Aorta (tissue), 5 donors: ENCODE results near the gene TEAD1. TPM values are rescaled to one million over a fixed set of nuclear protein-coding genes. Genes with fewer than 3 reads are reported as not detected.

ENCODE experiments used
- ATAC-seq: fragments of 200-7000 bp; cut with Tn5 transposase; one replicate; pipeline ENCODE4 v1.9.1; 2022; ENCODE audit warnings: moderate library complexity; ENCODE audit not compliant: low FRiP score
- DNase-seq, 2 donors: peaks; one replicate each; pipeline ENCODE4 v3.0.0-alpha.2; 2020
- H3K27ac ChIP-seq, 2 donors: one replicate each; pipeline ENCODE4 v1.5.1; 2013; ENCODE audit warnings: low read length in 2 of 2, mild to moderate bottlenecking in 2 of 2, moderate library complexity in 2 of 2, control low read depth in 1 of 2, inconsistent platforms in 1 of 2, low read depth in 1 of 2
- H3K27me3 ChIP-seq, 2 donors: one replicate each; pipeline ENCODE4 v1.6.1; 2013; ENCODE audit warnings: control low read depth in 1 of 2, low read length in 1 of 2, mild to moderate bottlenecking in 1 of 2, moderate library complexity in 1 of 2; ENCODE audit not compliant: insufficient read depth in 2 of 2, control insufficient read depth in 1 of 2
- H3K36me3 ChIP-seq, 2 donors: one replicate each; pipeline ENCODE4 v1.6.1; 2013; ENCODE audit warnings: control low read depth in 1 of 2, low read length in 1 of 2, mild to moderate bottlenecking in 1 of 2; ENCODE audit not compliant: insufficient read depth in 2 of 2, control insufficient read depth in 1 of 2
- H3K4me1 ChIP-seq, 2 donors: one replicate each; pipeline ENCODE4 v1.6.1; 2013; ENCODE audit warnings: low read length in 2 of 2, control low read depth in 1 of 2, mild to moderate bottlenecking in 1 of 2, moderate library complexity in 1 of 2; ENCODE audit not compliant: insufficient read depth in 2 of 2, control insufficient read depth in 1 of 2
- H3K4me3 ChIP-seq, 2 donors: one replicate each; pipeline ENCODE4 v1.5.1; 2013; ENCODE audit warnings: low read length in 2 of 2, control low read depth in 1 of 2, mild to moderate bottlenecking in 1 of 2
- H3K9me3 ChIP-seq: one replicate; pipeline ENCODE4 v1.6.1; 2013; ENCODE audit warnings: mild to moderate bottlenecking, low read length; ENCODE audit not compliant: control insufficient read depth
- WGBS, 2 donors: extraction: QIAGEN DNeasy Blood & Tissue Kit; methylation state at CpG; one replicate each; pipeline ENCODE4 v1.1.7; 2013; 5-methylcytosine and 5-hydroxymethylcytosine counted together
- intact Hi-C, 2 donors: fragments of 100-400 bp; cut with DNase I; formaldehyde crosslinking; loops; one replicate each; pipeline versions ENCODE4 v1.14.2 to v1.15.0; 2022
- polyA plus RNA-seq, 2 donors: library from polyadenylated mRNA; stranded (reverse); fragments of 200-250 nt; gene quantifications; one replicate each; pipeline ENCODE4 v1.2.3, GENCODE V29; 2013
- total RNA-seq, 2 donors: library from RNA; stranded (reverse); fragmentation: NEBNext Ultra II Directional; extraction: Animal tissue kit (Norgen Biotek cat#: 25700); gene quantifications; one replicate each; pipeline ENCODE4 v1.2.1, GENCODE V29; 2021
- donor health status: healthy with polysubstance abuse.
- donor health status: Bipolar disorder and iron deficiency.
- donor health status: DM: no; HTN: no; CAD: no.
- donor health status: DM: no; HTN: no; CAD: no.
- donor health status: DM: yes; HTN: yes; CAD: no.

The TEAD1 gene
- total and polyA plus RNA-seq, 4 donors = 10.8 to 64.9 (median 34.3) TPM

DNA sequence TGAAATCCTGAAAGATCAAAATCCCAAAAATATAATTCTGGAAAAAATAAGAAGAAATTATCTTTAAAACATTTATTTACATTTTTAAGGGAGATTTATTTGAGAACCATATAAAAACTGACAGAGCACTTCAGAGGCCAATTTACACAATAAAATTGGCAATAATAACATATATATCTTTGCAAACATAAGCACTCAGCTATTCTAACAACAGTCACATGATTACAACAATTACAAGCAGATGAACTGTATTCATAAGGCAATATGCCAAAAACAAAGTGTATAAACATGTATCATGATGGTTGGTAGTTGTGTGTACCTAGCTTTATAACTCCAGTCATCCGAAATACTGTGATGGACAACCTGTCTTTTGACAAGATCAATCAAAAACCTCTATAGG lies 317.2 kb downstream of the TEAD1 start:
- H3K9me3 ChIP-seq = no peaks in the 10 kb centered on the region
- H3K27me3 ChIP-seq = peaks cover 0 to 2% of the 10 kb centered on the region in 2 donors
- no peaks in the 10 kb centered on the region for H3K36me3 ChIP-seq
- H3K4me1 ChIP-seq = no peaks in the 10 kb centered on the region
- no peak for ATAC-seq
- intact Hi-C loops = no loop called here
- 67 to 78% methylated on average over 1 of the region's 1 CpG for WGBS, 2 donors
- no peak overlapping the region for H3K4me3 ChIP-seq
- no peak overlapping the region for H3K27ac ChIP-seq
- no peak for DNase-seq

GRCh38 chr11:12993626-12994025 lies 319.4 kb downstream of the TEAD1 start:
- Histone ChIP-seq H3K27me3 (peaks cover 0 to 2% of the 10 kb centered on the region in 2 donors), H3K4me1 (no peaks in the 10 kb centered on the region), H3K36me3 (no peaks in the 10 kb centered on the region), H3K9me3 (no peaks in the 10 kb centered on the region), H3K4me3 (no peak overlapping the region), H3K27ac (no peak overlapping the region)
- no peak for ATAC-seq
- no peak for DNase-seq
- intact Hi-C loops = no loop called here
- WGBS, 2 donors = 81 to 82% methylated on average over 1 of the region's 1 CpG
